GM19193 (cell line): Measurements from ENCODE around the gene VOPP1.

ENCODE experiments used
- POLR2A ChIP-seq: IDR thresholded peaks from 4 replicates; pipeline ENCODE4 v1.6.1; 2011; ENCODE audit not compliant: insufficient read depth, insufficient read length; ENCODE audit errors: extremely low read depth

The VOPP1 gene

GRCh38 chr7:55510621-55511020 is 61.7 kb downstream of the VOPP1 start:
- TF ChIP-seq POLR2A, result no peak

GRCh38 chr7:55509322-55509721 is 63.0 kb downstream of the VOPP1 start:
- peak; percentile 35 for TF ChIP-seq POLR2A

DNA sequence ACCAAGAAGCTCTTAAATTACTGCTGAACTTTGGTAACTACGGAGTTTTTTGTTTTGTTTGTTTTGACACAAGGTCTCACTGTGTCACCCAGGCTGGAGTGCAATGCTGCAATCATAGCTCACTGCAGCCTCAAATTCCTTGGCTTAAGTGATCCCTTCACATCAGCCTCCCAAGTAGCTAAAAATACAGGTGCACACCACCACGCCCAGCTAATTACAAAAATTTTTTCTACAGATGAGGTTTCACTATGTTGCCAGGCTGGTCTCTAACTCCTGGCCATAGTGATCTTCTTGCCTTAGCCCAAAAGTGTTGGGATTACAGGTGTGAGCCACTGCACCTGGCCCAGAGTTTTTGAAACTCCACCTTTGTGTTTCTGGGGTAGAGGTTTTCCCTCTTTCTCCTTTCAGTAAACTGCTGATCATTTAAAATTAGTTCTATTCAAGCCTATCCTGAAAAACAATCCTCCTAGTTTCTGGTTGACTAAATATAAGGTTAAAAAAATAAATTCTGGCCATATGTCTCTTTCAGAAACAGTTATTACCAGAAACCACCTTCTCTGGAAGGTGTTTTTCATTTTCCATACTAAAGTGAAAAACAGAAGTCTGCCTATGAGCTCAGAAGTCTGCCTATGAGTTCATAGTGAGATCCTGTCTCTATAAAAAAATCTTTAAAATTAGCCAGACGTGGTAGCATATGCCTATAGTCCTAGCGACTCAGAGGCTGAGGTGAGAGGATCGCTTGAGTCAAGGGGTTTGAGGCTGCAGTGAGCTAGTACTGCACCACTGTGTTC is 63.9 kb downstream of the VOPP1 start:
- peak; percentile 3 for TF ChIP-seq POLR2A

DNA sequence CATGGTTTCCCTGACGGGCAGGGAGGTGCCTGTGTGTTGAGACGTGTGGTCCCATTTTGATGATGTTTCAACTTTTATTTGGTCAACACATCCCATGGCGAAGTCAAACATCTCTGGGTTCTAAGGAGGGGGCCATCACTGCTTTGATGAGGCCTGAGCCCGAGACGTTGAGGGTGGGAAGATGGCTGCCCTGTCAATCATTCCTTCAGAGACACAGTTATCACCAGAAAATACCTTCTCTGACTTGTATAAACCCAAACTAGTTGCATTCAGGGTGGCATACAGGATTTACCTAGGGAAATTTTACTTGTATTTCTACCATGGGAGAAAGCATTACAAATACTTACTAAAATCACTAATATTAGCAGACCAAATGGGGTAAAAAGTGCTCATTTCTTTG is 64.6 kb downstream of the VOPP1 start:
- no peak for TF ChIP-seq POLR2A

GRCh38 chr7:55504967-55505658 is 67.2 kb downstream of the VOPP1 start:
- no peak for TF ChIP-seq POLR2A

- no peak for TF ChIP-seq POLR2A
Observed at GRCh38 chr7:55504093-55504859, 68.0 kb downstream of the VOPP1 start.

DNA sequence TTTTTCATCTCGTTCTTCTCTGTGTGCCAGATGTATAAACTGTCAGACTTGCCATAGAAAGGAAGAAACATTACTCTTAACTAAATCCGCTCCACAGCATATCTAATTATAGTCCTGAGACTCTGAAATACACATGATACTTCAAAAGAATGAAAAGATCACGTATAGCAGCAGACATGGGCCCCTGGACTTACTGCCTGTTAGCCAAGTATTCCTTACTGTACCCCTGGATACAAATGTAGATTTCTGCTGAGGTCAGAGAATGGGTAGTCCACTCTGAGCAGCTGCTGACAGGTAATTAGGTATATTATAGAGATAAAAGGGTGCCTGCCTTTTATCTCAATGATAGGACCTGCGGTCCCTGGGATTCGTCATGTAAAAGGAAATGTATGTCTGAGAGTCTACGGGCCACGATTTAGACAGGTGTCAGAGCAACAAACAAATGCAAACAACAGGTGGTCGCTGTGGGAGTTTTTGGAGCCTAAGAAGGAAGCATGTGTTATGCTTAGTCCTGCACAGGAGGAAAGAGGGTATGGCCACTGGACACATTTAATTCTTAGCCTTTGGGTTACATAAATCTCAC is 69.4 kb downstream of the VOPP1 start:
- TF ChIP-seq POLR2A, result no peak

- no peak for TF ChIP-seq POLR2A
Observed at GRCh38 chr7:55502124-55502857, 70.0 kb downstream of the VOPP1 start.

- no peak for TF ChIP-seq POLR2A
Observed at GRCh38 chr7:55501611-55502010, 70.7 kb downstream of the VOPP1 start.

DNA sequence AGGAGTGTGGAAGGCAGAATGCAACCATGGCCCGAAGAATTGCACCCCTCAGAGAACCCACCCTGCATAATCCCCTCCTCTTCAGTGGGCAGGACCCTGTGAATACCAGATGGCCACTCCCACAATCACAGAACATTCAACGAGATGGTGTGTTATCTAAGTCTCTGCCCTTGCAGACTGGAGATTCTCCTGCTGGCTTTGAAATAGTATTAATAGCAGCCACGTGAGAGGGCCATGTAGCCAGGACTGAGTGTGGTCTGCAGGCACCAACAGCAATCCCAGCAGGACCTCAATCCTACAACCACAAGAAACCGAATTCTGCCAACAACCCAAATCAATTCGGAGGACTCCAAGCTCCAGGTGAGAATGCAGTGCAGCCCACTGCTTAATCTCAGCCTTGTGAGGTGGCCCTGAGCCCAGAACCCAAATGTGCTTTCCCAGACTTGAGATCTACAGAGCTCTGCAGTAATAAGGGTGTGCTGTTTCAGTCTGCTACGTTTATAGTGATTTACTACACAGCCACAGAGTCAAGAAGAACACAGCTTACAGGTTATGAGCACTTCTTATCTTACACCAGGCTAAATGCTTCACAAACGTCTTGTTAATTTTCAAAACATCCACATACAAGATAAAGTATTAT is 72.1 kb downstream of the VOPP1 start:
- TF ChIP-seq POLR2A, result no peak

DNA sequence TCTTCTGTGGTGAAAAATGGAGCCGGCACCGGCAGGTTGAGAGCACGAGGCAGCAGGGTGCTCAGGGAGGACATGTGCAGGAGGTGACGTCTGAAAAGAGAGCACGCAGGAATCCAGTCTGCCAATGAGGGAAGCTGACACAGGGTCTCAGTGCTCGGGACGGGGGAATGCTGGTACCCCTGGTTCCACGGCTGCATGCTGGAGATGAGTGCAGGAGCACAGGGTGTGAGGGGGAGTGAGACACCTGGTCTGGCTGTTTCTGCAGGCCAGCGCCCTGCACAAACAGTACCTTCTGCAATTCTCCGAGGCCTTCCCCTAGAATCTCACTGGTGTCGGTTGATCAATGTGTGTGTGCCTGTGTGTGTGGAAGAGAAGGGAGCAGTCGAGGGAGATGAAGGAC is 72.7 kb downstream of the VOPP1 start:
- TF ChIP-seq POLR2A, result no peak

DNA sequence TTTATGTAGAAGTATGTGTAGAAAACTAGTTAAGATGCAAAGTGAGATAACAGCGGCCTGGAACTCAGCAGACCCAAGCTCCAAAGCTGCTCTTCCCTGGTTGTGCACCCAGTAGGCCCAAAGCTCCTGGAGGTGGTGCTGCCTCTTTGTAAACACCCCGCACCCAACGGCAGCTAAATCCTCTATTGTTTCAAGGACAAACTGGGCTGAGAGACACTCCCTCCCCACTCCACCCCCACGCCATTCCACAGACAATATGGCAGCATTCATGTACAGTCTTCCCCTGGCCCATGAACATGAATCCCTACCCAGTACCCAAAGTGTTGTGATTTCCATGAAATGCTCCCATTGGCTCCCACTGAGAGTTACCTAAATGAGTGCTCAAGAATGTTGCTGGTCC is 73.5 kb downstream of the VOPP1 start:
- TF ChIP-seq POLR2A, result no peak

- no peak for TF ChIP-seq POLR2A
Observed at GRCh38 chr7:55498142-55498541, 74.2 kb downstream of the VOPP1 start.

DNA sequence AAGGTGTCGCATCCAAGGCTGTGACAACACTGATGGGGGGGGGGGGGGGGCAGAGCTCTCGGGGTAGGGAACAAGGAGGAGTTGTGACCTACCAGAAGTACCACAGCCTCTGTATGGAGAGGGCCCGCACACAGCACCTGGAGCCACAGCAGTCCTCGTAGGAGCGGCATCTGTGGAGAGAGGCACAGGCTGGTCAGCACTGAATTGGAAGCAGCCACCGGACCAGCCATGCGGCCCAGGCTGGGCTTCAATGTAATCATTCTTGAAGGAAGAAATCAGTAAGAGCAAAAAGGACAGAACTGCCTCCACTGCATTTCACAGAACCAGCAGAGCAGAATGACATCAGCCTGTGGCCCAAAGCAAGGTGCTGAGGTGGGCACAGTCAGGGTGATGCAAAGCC is 74.8 kb downstream of the VOPP1 start:
- TF ChIP-seq POLR2A, result no peak
